Epidermal melanocyte (primary cell): Measurements from ENCODE around the gene GRK3.

Experiments used
- DNase-seq: peaks from one replicate; pipeline ENCODE4 v3.0.0; 2011; ENCODE audit warnings: low spot score; ENCODE audit not compliant: insufficient read length

The GRK3 gene

DNA sequence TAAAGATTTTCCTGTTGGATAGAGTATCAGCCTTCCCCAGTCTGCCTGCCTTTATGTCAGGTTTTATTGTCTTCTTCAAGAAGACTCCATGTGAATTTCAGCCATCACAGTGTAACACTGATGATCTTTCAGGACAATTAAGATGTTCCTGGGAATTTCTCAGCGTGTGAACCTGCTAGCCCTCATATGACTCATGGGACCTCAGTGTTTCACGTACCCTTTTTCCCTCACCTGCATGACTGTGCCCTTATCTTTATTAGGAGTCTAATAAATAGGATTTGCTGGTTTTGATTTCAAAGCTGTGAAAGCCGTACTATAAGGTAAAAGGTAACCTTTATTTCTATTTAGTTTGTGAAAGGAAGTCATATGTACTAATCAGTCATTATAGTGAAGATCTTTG is 95.9 kb downstream of the GRK3 start:
- no peak for DNase-seq

DNA sequence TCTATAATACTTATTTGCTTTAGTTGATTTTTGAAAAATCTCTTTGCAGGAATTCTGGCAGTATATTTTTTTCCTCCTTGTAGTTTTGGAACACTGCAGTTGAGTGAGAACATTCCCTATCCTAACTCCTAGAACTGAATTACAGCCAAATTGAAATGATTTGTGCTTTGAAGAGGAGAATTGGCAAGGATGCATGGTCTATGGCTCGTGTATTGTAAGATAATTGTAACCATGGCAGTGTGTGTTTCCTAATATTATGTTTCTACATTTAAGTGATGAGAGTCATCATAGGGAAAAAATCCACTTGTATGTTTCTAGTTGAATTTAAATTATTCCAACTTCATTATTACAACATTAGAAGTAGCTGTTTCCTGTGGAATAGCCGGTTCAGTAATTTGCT is 96.6 kb downstream of the GRK3 start:
- DNase-seq = no peak

- DNase-seq = no peak
Measured at GRCh38 chr22:25663654-25664053, 99.2 kb downstream of the GRK3 start.

DNA sequence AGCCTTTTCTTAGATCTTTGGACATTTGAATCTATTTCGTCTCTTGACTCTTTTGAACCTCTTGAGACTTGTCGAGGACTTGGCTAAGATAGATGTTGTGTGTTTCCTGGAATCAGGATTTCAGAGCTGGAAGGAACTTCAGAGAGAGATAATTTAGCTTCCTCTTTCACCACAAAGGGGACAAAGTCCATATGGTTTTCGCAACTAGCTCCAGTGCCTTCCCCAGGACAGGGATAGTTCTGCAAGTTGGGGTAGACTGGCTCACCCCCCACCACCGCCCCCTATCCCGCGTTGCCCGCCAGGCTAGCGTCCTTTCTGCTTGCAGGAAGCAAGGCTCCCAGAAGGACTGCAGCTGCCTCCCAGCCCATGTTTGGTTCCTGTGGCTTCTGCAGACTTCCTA is 101.8 kb downstream of the GRK3 start:
- no peak for DNase-seq

DNA sequence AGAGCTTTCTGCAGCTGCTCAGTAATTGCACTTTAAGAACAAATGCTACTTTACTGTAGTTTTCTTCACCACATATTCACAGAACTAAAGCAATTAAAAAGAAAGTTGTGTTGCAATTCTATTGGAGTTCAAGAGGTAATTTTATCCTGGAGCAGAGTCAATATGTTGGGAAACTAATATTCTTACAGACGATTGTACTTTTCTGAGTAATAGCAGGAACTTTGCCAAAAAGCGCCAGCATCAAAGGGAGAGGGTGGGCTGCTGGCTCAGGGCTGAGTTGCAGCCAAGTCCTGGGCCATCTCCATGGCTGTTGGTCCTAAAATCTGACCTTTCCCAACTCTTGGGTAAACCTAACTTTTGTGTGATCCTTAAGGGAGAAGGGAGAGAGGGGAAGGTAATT is 104.0 kb downstream of the GRK3 start:
- DNase-seq = no peak

DNA sequence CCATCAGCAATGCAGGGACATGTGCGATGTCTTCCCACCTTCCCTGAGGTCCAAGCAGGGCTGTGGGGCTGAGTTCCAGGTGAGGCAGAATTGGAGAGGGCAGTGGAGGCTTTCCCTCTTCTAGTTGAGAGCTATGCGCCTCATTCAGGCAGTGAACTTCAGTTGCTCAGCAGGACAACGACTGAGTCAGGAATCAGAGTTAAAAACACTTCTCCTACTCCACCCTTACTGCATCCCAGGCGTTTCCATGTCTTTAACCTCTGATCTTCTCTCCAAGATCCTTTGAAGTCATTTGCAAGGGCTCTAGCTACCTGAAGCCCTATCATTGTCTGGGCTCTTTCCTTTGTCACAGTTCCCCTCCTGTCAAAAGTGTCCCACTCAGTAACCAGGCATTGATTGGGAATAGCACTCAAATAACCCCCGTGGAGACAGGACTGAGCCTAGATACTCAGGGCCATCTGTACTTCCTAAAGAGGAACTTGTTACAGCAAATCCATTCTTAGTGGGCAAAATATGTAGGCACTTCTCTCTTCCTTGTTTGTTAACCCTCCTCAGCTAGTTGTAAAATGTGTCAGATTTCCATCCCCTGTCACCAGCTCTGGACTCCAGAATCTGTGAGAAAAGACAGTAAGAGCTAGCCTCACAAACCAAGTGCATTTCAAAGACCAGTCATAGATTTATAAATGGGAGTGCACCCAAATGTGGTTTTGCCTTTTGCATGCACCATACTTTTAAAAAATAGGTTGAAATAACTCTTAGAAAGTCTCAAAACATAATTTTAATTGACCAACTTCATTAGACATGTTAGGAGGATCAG is 105.0 kb downstream of the GRK3 start:
- DNase-seq = no peak

DNA sequence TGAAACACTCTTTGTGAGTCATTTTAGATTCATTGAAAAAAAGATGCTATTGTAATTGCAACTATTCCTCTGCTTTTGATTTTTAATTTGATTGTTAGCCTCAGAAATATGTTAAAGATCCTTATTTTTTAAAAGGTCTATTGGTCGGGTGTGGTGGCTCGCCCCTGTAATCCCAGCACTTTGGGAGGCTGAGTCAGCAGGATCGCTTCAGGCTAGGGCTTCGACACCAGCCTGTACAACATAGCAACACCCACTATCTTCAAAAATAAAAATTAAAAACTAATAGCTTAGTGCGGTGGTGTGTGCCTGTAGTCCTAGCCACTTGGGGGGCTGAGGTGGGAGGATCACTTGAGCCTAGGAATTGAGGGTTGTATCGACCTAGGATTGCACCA is 105.6 kb downstream of the GRK3 start:
- no peak for DNase-seq

- no peak for DNase-seq
Measured at GRCh38 chr22:25672289-25673084, 108.0 kb downstream of the GRK3 start.

DNA sequence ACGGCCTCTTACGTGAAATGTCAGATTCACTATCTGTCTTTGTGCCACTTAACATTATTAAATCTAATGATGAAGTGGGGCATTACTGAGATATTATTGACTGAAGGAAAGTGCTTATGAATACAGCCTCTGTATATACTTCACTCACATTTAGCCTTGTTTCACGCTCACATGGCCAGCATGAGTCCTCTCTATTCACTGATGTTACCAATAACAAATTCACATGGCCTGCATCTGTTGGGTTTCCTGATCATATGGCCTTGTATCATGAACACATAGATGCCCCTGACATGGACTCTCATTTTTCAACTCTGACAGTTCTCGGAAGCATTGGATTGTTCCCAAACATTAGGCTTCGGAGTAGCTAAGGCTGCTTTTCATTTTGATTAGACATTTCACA is 109.2 kb downstream of the GRK3 start:
- peak; percentile 46 for DNase-seq

- no peak for DNase-seq
Measured at GRCh38 chr22:25677631-25678030, 113.2 kb downstream of the GRK3 start.

- no peak for DNase-seq
Measured at GRCh38 chr22:25680051-25680450, 115.6 kb downstream of the GRK3 start.

GRCh38 chr22:25680956-25681355 is 116.5 kb downstream of the GRK3 start:
- no peak for DNase-seq

- DNase-seq = no peak
Measured at GRCh38 chr22:25682109-25682508, 117.6 kb downstream of the GRK3 start.

- no peak for DNase-seq
Measured at GRCh38 chr22:25688627-25689026, 124.2 kb downstream of the GRK3 start.

DNA sequence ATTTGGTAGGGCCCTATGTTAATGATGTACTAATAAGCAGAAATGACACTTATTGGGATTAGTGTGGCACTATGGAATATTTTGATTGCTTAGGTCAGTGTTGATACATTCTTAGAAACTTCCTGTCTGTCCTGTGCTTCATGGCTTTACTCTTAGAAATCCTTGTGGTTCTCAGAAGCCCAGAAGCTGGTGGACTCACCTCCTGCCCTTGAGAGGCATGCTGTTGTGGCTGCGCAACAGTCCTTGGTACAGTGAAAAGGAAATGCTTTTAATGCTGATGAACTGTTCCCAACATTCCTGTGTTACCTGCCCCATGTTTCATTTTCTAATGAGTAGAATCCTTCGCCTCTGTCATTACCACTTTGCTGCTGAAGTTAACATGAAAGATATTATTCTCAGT is 125.2 kb downstream of the GRK3 start:
- DNase-seq = no peak

GRCh38 chr22:25690798-25691197 is 126.3 kb downstream of the GRK3 start:
- no peak for DNase-seq

- DNase-seq = no peak
Measured at GRCh38 chr22:25692397-25693267, 128.2 kb downstream of the GRK3 start.

GRCh38 chr22:25693268-25693565 is 128.7 kb downstream of the GRK3 start:
- no peak for DNase-seq

- DNase-seq = no peak
Measured at GRCh38 chr22:25694196-25694907, 129.9 kb downstream of the GRK3 start.

DNA sequence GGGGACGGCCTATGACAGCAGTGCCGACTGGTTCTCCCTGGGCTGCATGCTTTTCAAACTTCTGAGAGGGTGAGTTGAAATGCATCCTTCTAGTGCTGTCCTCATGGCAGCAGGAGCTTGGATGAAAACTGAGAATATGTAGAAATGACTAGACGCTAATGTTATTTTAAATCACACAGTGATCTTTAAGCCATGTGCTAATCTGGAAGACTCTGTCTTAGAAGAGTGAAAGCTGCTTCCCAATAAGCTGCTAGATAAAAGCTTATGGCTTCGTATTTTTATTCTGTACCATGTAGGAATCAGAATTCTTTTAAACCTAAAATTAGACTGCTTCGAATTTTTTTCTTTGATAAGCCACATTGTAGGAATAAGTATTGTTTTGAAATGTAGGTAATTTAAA is 130.7 kb downstream of the GRK3 start:
- DNase-seq = no peak

DNA sequence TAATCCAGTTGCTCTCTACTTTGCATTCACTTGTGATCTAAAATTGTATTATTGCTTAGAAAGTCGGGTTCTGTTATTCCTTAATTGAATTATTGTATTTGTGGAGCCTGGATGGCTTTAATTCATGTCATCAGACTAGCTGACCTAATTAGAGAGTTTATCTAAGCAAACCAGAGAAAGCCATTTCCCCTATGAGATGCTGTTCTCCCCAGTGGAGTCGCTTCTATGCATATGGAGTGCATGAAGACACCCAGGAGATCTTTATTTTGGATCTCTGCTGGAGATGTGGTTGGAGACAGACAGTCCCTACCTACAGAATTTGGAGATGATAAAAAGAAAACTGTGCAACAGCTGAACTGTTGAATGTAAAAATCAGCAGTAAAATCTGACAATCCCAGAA is 132.3 kb downstream of the GRK3 start:
- DNase-seq = no peak
